HG02885 (cell line): Measurements from ENCODE around the gene PER2.
A peak's percentile ranks its signal among the peaks of the same experiment; 100 is the strongest.
"Not testable (repeated sequence)": the region's sequence is repeated elsewhere in the genome, so short reads cannot be mapped to it uniquely, and the experiment has no call there.

Experiments
- ATAC-seq: cut with Tn5 transposase; IDR thresholded peaks from one replicate; pipeline ENCODE4 v1.9.1; 2021; ENCODE audit warnings: mild to moderate bottlenecking; ENCODE audit not compliant: unreplicated experiment, poor library complexity

PER2 gene, protein sequence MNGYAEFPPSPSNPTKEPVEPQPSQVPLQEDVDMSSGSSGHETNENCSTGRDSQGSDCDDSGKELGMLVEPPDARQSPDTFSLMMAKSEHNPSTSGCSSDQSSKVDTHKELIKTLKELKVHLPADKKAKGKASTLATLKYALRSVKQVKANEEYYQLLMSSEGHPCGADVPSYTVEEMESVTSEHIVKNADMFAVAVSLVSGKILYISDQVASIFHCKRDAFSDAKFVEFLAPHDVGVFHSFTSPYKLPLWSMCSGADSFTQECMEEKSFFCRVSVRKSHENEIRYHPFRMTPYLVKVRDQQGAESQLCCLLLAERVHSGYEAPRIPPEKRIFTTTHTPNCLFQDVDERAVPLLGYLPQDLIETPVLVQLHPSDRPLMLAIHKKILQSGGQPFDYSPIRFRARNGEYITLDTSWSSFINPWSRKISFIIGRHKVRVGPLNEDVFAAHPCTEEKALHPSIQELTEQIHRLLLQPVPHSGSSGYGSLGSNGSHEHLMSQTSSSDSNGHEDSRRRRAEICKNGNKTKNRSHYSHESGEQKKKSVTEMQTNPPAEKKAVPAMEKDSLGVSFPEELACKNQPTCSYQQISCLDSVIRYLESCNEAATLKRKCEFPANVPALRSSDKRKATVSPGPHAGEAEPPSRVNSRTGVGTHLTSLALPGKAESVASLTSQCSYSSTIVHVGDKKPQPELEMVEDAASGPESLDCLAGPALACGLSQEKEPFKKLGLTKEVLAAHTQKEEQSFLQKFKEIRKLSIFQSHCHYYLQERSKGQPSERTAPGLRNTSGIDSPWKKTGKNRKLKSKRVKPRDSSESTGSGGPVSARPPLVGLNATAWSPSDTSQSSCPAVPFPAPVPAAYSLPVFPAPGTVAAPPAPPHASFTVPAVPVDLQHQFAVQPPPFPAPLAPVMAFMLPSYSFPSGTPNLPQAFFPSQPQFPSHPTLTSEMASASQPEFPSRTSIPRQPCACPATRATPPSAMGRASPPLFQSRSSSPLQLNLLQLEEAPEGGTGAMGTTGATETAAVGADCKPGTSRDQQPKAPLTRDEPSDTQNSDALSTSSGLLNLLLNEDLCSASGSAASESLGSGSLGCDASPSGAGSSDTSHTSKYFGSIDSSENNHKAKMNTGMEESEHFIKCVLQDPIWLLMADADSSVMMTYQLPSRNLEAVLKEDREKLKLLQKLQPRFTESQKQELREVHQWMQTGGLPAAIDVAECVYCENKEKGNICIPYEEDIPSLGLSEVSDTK (N-terminal part only)

GRCh38 chr2:238287737-238288649 is at the start of gene PER2:
PER2 (minus strand) TSS chr2:238288610; CDS start chr2:238277936, 10,674 bp downstream.
- peak; percentile 38 for ATAC-seq

DNA sequence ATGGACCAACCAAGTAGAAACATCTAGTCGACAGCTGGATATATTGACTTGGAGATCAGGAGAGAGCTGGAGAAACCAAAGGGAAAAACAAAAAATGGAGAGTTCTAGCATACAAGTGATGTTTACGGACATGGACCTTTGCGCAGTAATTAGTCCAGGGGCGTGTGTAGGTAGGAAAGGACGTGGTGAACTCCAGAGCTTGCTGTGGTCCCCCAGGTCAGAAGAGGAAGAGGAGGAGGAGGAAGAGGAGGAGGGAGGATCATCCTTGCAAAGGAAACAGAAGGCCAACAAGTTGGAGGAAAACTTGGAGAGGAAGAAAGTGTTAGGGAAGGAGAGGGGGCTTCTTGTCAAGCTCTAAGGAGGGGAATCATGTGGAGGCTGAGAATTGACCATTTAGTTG is 49.4 kb upstream of the PER2 start:
- ATAC-seq = no peak

GRCh38 chr2:238336793-238337444 is 48.5 kb upstream of the PER2 start:
- no peak for ATAC-seq

DNA sequence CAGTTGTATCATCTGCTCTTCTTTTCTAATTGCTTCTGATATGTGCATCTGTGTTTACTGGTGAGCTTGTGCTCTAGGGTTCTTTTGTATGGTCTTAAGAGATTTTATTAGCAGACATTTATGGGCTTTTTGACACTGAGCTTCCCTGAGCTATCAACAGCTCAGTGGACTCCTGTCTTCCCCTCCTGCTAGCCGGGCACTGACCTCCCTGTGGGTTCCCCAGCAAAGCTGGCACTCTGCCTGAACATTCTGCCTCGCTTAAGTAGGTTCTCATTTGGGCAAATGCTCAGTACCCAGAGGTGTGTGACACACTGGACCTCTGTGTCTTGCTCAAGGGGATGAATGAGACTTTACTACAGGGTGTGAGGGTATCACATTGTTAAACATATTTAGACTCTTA is 47.7 kb upstream of the PER2 start:
- no peak for ATAC-seq

DNA sequence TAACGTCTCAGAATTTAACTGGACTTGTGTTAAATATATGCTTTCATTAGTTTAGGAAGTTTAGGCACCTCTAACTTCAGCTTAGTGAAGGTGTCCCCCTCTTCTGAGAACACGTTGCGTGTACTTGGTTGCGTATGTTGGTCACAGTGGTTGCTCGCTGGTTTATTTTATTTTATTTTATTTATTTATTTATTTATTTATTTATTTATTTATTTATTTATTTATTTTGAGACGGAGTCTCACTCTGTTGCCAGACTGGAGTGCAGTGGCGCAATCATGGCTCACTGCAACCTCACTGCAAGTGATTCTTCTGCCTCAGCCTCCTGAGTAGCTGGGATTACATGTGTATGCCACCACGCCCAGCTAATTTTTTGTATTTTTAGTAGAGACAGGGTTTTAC is 47.2 kb upstream of the PER2 start:
- not testable (repeated sequence) for ATAC-seq

DNA sequence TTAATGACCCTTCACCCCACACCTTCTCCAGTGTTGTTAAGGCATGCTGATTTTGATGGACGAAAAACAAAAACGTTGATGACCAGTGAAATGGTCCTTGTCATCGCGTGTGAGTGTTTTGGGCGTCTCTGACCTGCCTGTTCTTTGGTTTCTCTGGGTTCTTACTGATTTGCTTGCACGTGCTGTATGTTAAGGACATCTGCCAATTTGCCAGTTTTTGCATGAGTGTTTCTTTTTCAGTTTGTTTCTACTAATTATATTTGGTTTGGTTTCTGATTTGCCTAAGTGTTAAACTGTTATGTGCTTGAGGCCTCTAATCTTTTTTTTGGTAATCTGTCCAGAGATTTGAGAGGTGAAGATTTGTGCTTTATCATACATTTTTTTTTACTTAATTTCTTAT is 46.5 kb upstream of the PER2 start:
- no peak for ATAC-seq

DNA sequence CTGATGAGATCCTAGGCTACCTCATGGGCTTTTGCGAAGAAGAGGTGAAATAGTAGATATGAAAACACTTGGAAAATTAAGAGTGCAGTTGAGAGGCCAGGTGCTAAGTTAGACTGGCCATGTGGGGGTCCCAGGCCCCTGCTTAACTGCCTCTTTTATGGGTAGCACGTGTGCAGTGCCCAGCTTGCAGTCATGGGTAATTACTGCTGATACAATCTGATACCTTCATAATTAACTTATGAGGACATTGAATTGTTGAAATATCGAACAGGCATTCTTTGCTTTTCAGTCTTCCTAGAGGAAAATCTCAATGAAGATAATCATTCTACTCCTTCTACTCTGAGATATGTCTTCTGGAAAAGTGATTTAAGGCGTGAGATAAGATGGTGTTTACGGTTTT is 43.5 kb upstream of the PER2 start:
- ATAC-seq = no peak

DNA sequence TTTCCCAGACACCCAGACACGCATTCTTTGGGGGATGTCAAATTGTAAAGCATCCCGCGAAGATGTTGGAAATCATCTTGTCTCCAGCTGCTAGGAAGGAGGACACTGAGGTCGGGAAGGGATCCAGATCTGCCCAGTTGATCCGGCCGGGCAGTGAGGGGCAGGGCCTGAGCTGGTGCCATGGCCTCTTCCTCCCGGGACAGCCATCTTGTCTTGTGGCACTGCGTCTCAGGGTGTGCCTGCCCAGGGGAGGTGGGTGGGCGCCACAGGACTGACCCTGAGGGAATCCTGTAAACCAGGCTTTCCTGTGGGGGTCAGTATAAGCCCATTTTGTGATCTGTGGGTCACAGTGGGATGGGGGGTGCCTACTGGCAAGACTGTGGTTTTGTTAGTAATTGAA is 42.0 kb upstream of the PER2 start:
- ATAC-seq = no peak

GRCh38 chr2:238327751-238328150 is 39.3 kb upstream of the PER2 start:
- no peak for ATAC-seq

DNA sequence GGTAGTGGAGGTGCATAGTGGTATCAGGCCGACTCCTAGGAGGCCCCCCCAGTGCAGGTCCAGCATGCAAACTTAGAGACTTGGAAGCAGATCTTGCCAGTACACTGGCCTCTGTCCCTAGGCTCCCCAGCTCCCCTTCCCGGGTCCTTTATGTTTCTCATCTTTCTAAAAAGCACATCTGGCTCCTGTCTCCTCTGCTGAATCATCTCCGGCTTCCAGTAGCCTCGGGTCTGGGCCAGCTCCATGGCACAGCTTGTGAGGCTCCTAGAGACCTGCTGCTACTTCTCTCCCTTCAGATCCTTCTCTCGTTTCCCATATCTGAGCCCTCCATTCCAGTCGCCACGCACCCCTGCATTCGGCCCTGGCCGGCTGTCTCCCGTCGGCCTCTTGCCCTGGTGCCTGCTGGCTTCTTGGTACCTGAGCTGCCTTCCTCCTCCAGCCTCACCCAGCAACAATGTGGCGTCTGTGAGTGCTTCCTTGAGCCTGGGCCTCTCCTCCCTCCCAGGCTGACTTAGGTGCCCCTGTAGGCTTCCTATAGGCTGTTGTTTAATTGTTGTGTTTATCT is 38.5 kb upstream of the PER2 start:
- no peak for ATAC-seq

GRCh38 chr2:238325694-238326093 is 37.3 kb upstream of the PER2 start:
- ATAC-seq = no peak

- not testable (repeated sequence) for ATAC-seq
Observed at GRCh38 chr2:238324248-238324647, 35.8 kb upstream of the PER2 start.

DNA sequence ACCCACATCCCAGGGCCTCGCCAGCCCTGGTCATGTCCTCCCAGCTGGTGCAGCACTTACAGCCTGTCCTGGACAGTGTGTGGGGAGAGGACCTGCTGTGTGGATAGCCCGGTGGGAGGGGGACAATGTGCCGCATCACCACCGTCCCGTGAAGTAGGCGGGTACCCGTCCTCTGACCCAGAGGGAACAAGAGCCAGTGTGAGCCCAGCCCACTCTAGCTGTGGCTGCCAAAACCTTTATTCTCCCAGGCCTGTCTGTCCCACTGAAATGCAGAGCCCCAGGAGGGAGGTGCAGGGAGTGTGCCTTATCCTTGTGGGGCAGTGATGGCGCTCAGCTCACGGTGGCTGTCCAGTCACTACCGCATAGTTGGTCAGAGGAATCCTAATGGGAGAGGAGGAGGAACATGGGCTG is 33.6 kb upstream of the PER2 start:
- ATAC-seq = no peak

- no peak for ATAC-seq
Observed at GRCh38 chr2:238321467-238321866, 33.1 kb upstream of the PER2 start.

- peak; percentile 37 for ATAC-seq
Observed at GRCh38 chr2:238320648-238321281, 32.4 kb upstream of the PER2 start.

DNA sequence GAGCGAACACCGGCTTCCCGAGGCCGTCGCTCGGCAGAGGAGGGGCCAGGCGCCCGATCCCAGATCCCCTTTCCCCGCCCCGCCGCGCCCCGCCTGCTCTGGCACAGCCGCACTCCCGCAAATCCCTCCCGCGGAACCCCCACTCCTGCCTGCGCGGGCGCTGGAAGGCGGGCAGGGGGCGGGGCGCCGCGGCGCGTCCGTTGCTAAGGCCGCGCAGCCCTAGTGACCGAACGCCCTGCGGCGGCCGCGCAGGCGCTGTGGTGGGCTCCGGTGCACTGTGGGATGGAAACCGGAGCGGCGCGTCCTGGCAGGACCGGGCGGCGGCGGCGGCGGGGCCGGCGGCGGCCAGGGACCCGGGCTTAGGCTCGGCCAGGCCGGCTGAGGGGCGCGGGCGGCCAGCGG is 31.8 kb upstream of the PER2 start, which contains the start of gene TRAF3IP1:
Gene TRAF3IP1, plus strand, starts transcription at position 273 of the 402 bp plus-strand sequence. CDS start 145 bp downstream, outside the sequence.
- peak; percentile 98 for ATAC-seq

GRCh38 chr2:238315031-238315595 is 26.7 kb upstream of the PER2 start:
- ATAC-seq = no peak

DNA sequence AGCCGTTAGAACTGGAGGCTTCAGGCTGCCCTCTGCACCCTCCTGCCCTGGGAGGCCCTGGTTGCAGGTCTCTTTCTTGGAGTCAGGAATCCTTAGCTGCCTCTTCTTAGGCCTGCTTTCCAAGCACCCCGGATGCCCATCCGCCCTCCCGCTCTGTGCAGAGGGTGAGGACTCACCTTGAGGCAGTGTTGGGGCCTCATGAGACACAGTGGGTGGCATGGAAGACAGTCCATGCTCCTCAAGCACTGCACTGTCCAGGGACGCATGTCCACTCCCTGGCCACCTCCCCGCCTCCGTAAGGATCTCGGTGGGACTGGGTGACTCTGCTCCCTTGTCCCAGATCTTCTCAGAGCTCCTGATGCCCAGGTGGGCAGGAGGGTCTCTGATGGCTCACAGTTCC is 26.2 kb upstream of the PER2 start:
- no peak for ATAC-seq
